ENCODE results near the gene UNKL.

The UNKL gene

DNA sequence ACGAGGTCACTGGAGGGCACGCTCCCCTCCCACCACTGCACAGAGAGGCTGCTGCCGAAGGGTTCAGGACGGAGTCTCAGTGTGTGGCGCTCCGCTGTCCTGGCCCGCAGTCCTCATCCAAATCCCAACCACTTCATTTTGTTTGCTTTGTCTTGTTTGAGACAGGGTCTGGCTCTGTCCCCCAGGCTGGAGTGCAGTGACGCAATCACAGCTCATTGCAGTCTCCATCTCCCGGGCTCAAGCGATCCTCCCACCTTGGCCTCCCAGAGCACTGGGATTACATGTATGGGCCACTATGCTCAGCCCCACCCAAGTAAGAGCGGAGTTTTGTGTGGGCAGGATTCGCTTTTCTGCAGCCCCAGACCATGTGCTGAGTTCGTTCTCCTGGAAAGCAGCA, 12.7 kb downstream of the UNKL start:
- TF ChIP-seq CEBPB (IDR thresholded peaks at IDR 0.05), result peak; percentile 15; the same call in 1 of the 2 replicates
- TF ChIP-seq EP300 (IDR thresholded peaks at IDR 0.05; ENCODE audit: borderline replicate concordance), result no peak

GRCh38 chr16:1401061-1401757, 13.3 kb downstream of the UNKL start:
- TF ChIP-seq TEAD4 (IDR thresholded peaks at IDR 0.05) (no peak), EGR1 (IDR thresholded peaks at IDR 0.05) (no peak)

- TF ChIP-seq CEBPB (IDR thresholded peaks at IDR 0.05) (no peak), TCF12 (IDR thresholded peaks at IDR 0.05; ENCODE audit: low read depth) (no peak), CREB1 (IDR thresholded peaks at IDR 0.05; ENCODE audit: low read depth) (no peak), NFIC (IDR thresholded peaks at IDR 0.05) (no peak), REST (IDR thresholded peaks at IDR 0.05; ENCODE audit: low read depth) (no peak), TAF1 (IDR thresholded peaks at IDR 0.05; ENCODE audit: low read depth) (no peak), EGR1 (IDR thresholded peaks at IDR 0.05) (no peak), ZBTB7A (IDR thresholded peaks at IDR 0.05; ENCODE audit: low read depth) (no peak), YY1 (IDR thresholded peaks at IDR 0.05; ENCODE audit: low read depth) (no peak), RAD21 (IDR thresholded peaks at IDR 0.05; ENCODE audit: low read depth) (no peak), TEAD4 (IDR thresholded peaks at IDR 0.05) (no peak), FOXM1 (IDR thresholded peaks at IDR 0.05; ENCODE audit: borderline replicate concordance, low read depth) (no peak), EP300 (IDR thresholded peaks at IDR 0.05; ENCODE audit: borderline replicate concordance) (no peak)
- TF ChIP-seq, protein P1, sequence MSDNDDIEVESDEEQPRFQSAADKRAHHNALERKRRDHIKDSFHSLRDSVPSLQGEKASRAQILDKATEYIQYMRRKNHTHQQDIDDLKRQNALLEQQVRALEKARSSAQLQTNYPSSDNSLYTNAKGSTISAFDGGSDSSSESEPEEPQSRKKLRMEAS (IDR thresholded peaks at IDR 0.05), result no peak
- TF ChIP-seq, protein P2, sequence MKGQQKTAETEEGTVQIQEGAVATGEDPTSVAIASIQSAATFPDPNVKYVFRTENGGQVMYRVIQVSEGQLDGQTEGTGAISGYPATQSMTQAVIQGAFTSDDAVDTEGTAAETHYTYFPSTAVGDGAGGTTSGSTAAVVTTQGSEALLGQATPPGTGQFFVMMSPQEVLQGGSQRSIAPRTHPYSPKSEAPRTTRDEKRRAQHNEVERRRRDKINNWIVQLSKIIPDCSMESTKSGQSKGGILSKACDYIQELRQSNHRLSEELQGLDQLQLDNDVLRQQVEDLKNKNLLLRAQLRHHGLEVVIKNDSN (IDR thresholded peaks at IDR 0.05), result no peak
Observed at GRCh38 chr16:1398826-1399581, 15.5 kb downstream of the UNKL start.

DNA sequence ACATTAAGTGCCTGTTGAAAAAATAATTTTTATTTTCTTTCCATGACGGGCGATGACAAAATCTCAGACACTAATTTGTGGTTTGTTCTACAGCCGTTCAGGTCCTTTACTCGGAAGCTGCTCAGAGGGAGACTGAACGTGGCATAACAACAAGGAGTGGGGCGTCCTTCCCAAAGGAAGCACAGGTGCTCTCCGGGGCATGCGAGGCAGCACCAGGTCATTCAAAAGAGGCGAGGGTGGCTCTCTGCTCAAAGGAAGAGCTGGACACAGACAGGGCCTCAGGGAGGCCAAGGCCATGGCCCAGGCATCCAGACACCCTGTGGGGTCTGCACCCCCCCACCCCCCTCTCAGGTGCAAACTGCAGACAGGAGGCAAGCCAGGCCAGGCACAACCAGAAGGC, 16.2 kb downstream of the UNKL start:
- no peak for TF ChIP-seq TAF1 (IDR thresholded peaks at IDR 0.05; ENCODE audit: low read depth)
- no peak for TF ChIP-seq TEAD4 (IDR thresholded peaks at IDR 0.05)
- no peak for TF ChIP-seq TCF12 (IDR thresholded peaks at IDR 0.05; ENCODE audit: low read depth)
- no peak for TF ChIP-seq REST (IDR thresholded peaks at IDR 0.05; ENCODE audit: low read depth)
- no peak for TF ChIP-seq ZBTB7A (IDR thresholded peaks at IDR 0.05; ENCODE audit: low read depth)
- TF ChIP-seq, protein P1 (IDR thresholded peaks at IDR 0.05), result no peak
- TF ChIP-seq RAD21 (IDR thresholded peaks at IDR 0.05; ENCODE audit: low read depth), result no peak
- no peak for TF ChIP-seq CEBPB (IDR thresholded peaks at IDR 0.05)
- TF ChIP-seq, protein P2 (IDR thresholded peaks at IDR 0.05), result no peak
- TF ChIP-seq FOXM1 (IDR thresholded peaks at IDR 0.05; ENCODE audit: borderline replicate concordance, low read depth), result no peak
- no peak for TF ChIP-seq NFIC (IDR thresholded peaks at IDR 0.05)
- TF ChIP-seq CREB1 (IDR thresholded peaks at IDR 0.05; ENCODE audit: low read depth), result no peak
- TF ChIP-seq YY1 (IDR thresholded peaks at IDR 0.05; ENCODE audit: low read depth), result no peak
- TF ChIP-seq EGR1 (IDR thresholded peaks at IDR 0.05), result no peak
- TF ChIP-seq EP300 (IDR thresholded peaks at IDR 0.05; ENCODE audit: borderline replicate concordance), result no peak

DNA sequence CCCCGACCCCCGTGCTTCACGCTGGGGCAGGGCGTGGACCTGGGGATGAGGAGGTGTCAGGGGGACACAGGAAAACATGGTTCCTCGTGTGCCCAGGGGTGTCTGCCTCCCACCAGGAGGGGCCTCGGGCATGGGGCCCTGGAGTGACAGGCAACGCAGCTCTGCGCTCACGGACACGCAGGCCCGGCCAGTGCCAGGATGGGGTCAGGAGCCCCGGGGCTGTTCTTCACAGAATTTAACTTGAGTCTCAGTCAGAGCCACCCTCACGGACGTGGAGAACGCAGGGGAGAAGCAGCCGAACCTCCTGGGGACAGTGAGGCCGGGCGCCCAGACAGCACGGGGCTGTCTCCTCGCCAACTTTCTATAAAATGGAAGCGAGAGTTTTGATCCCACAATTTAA, 16.7 kb downstream of the UNKL start:
- TF ChIP-seq, protein P1 (IDR thresholded peaks at IDR 0.05), result no peak
- no peak for TF ChIP-seq EP300 (IDR thresholded peaks at IDR 0.05; ENCODE audit: borderline replicate concordance)
- no peak for TF ChIP-seq TAF1 (IDR thresholded peaks at IDR 0.05; ENCODE audit: low read depth)
- no peak for TF ChIP-seq NFIC (IDR thresholded peaks at IDR 0.05)
- TF ChIP-seq FOXM1 (IDR thresholded peaks at IDR 0.05; ENCODE audit: borderline replicate concordance, low read depth), result no peak
- TF ChIP-seq TCF12 (IDR thresholded peaks at IDR 0.05; ENCODE audit: low read depth), result no peak
- TF ChIP-seq, protein P2 (IDR thresholded peaks at IDR 0.05), result no peak
- TF ChIP-seq CREB1 (IDR thresholded peaks at IDR 0.05; ENCODE audit: low read depth), result no peak
- TF ChIP-seq ZBTB7A (IDR thresholded peaks at IDR 0.05; ENCODE audit: low read depth), result no peak
- no peak for TF ChIP-seq TEAD4 (IDR thresholded peaks at IDR 0.05)
- TF ChIP-seq CEBPB (IDR thresholded peaks at IDR 0.05), result no peak
- no peak for TF ChIP-seq RAD21 (IDR thresholded peaks at IDR 0.05; ENCODE audit: low read depth)
- no peak for TF ChIP-seq YY1 (IDR thresholded peaks at IDR 0.05; ENCODE audit: low read depth)
- no peak for TF ChIP-seq EGR1 (IDR thresholded peaks at IDR 0.05)
- TF ChIP-seq REST (IDR thresholded peaks at IDR 0.05; ENCODE audit: low read depth), result no peak

Measured in Ishikawa (cell line).